CD14-positive monocyte (primary cell): Measurements from ENCODE around the gene SH2D1B. TPM values are rescaled to one million over a fixed set of nuclear protein-coding genes. Genes with fewer than 3 reads are reported as not detected.

Source experiments
- DNase-seq, 3 donors: peaks; one replicate each; pipeline ENCODE4 v3.0.0-alpha.2; 2011 to 2022
- H2AFZ ChIP-seq: 2 replicates; pipeline ENCODE4 v1.6.0; 2012; ENCODE audit warnings: mild to moderate bottlenecking, low read depth, low read length, inconsistent platforms; ENCODE audit not compliant: insufficient read depth, poor library complexity, severe bottlenecking
- H3K27ac ChIP-seq, 2 donors: 1 replicate in 1 of 2; 2 replicates in 1 of 2; pipeline ENCODE4 v1.5.1; 2012 to 2013; ENCODE audit warnings: low read length in 2 of 2, control low read depth in 1 of 2, inconsistent platforms in 1 of 2, low read depth in 1 of 2, mild to moderate bottlenecking in 1 of 2
- H3K27me3 ChIP-seq, 2 donors: one replicate each; pipeline versions ENCODE4 v1.6.0 to v1.6.1; 2011 to 2013; ENCODE audit warnings: low read length in 2 of 2; ENCODE audit not compliant: control insufficient read depth in 2 of 2, insufficient read depth in 2 of 2
- H3K36me3 ChIP-seq, 2 donors: replicated peaks in 1 of 2; 1 replicate in 1 of 2; 2 replicates in 1 of 2; pipeline versions ENCODE4 v1.5.1 to v1.6.1; 2012 to 2013; ENCODE audit warnings: low read length in 2 of 2, control low read depth in 1 of 2, inconsistent platforms in 1 of 2, mild to moderate bottlenecking in 1 of 2; ENCODE audit not compliant: insufficient read depth in 2 of 2, control insufficient read depth in 1 of 2
- H3K4me1 ChIP-seq, 2 donors: 1 replicate in 1 of 2; 2 replicates in 1 of 2; pipeline versions ENCODE4 v1.5.1 to v1.6.1; 2012 to 2013; ENCODE audit warnings: low read length in 2 of 2, control low read depth in 1 of 2, inconsistent platforms in 1 of 2, mild to moderate bottlenecking in 1 of 2, moderate library complexity in 1 of 2; ENCODE audit not compliant: insufficient read depth in 2 of 2, control insufficient read depth in 1 of 2
- H3K4me2 ChIP-seq: replicated peaks from 2 replicates; pipeline ENCODE3; 2012; ENCODE audit warnings: low read length, moderate library complexity, mild to moderate bottlenecking; ENCODE audit not compliant: poor library complexity, severe bottlenecking; ENCODE audit errors: extremely low read depth
- H3K4me3 ChIP-seq, 3 experiments: fragments of 200-600 bp in 1 of 3; sonication (generic) in 1 of 3; replicated peaks in 1 of 3; 1 replicate in 2 of 3; 2 replicates in 1 of 3; pipeline ENCODE4 v1.5.1; 2011 to 2013; ENCODE audit warnings: low read length in 3 of 3, mild to moderate bottlenecking in 3 of 3, control low read depth in 2 of 3, low read depth in 2 of 3, inconsistent platforms in 1 of 3, moderate library complexity in 1 of 3
- H3K79me2 ChIP-seq: 2 replicates; pipeline ENCODE4 v1.6.0; 2012; ENCODE audit warnings: mild to moderate bottlenecking, control low read depth, inconsistent platforms, low read length, moderate library complexity; ENCODE audit not compliant: insufficient read depth
- H3K9ac ChIP-seq: 2 replicates; pipeline ENCODE4 v1.6.0; 2017; ENCODE audit warnings: low read length, mild to moderate bottlenecking; ENCODE audit not compliant: insufficient read depth, poor library complexity, severe bottlenecking
- H3K9me3 ChIP-seq, 2 donors: replicated peaks in 1 of 2; 1 replicate in 1 of 2; 2 replicates in 1 of 2; pipeline versions ENCODE4 v1.5.1 to v1.6.1; 2012 to 2013; ENCODE audit warnings: low read length in 2 of 2, control low read depth in 1 of 2; ENCODE audit not compliant: control insufficient read depth in 1 of 2, insufficient read depth in 1 of 2
- H4K20me1 ChIP-seq: 2 replicates; pipeline ENCODE4 v1.6.0; 2012; ENCODE audit warnings: mild to moderate bottlenecking, low read length, control low read depth, moderate library complexity; ENCODE audit not compliant: insufficient read depth
- H3K27ac Mint-ChIP-seq, 7 donors: one replicate each; pipeline ENCODE4 v1.8.0; 2020; ENCODE audit warnings: mild to moderate bottlenecking in 7 of 7, mixed read lengths in 7 of 7, moderate library complexity in 6 of 7, inconsistent platforms in 2 of 7
- H3K27me3 Mint-ChIP-seq, 3 donors: one replicate each; pipeline ENCODE4 v1.8.0; 2021 to 2022; ENCODE audit warnings: low read depth in 3 of 3, mild to moderate bottlenecking in 3 of 3, mixed read lengths in 3 of 3, moderate library complexity in 3 of 3, inconsistent platforms in 1 of 3
- H3K36me3 Mint-ChIP-seq, 2 donors: one replicate each; pipeline ENCODE4 v1.8.0; 2020; ENCODE audit warnings: mixed read lengths in 2 of 2, inconsistent platforms in 1 of 2, mild to moderate bottlenecking in 1 of 2
- H3K4me1 Mint-ChIP-seq: one replicate; pipeline ENCODE4 v1.8.0; 2020; ENCODE audit warnings: mild to moderate bottlenecking, mixed read lengths
- H3K4me3 Mint-ChIP-seq, 2 donors: one replicate each; pipeline ENCODE4 v1.8.0; 2020; ENCODE audit warnings: mild to moderate bottlenecking in 2 of 2, mixed read lengths in 2 of 2, moderate library complexity in 1 of 2
- H3K9me3 Mint-ChIP-seq, 7 donors: one replicate each; pipeline ENCODE4 v1.8.0; 2020 to 2022; ENCODE audit warnings: mixed read lengths in 7 of 7, mild to moderate bottlenecking in 6 of 7, moderate library complexity in 6 of 7, inconsistent platforms in 2 of 7
- CTCF ChIP-seq: fragments of 200-600 bp; IDR thresholded peaks from one replicate; pipeline ENCODE4 v1.8.0; 2022; ENCODE audit warnings: antibody characterized with exemption, mild to moderate bottlenecking
- WGBS: methylation state at CpG from one replicate; pipeline ENCODE4 v1.1.5; 2013; ENCODE audit warnings: missing lambda C conversion rate; ENCODE audit not compliant: insufficient coverage; 5-methylcytosine and 5-hydroxymethylcytosine counted together
- intact Hi-C, 2 donors: fragments of 100-400 bp; cut with micrococcal nuclease; formaldehyde crosslinking; loops; one replicate each; pipeline versions ENCODE4 v1.15.0 to v1.15.1; 2023
- polyA plus RNA-seq, 3 donors: library from polyadenylated mRNA; depleted of rRNA in 1 of 3; unstranded in 2 of 3; stranded (reverse) in 1 of 3; fragments of 300-500 nt in 2 of 3; fragments of >200 nt in 1 of 3; fragmentation: Illumina TruSeq in 2 of 3; gene quantifications; 1 replicate in 2 of 3; 2 replicates in 1 of 3; pipeline ENCODE4 v1.2.3, GENCODE V29; 2012 to 2021

SH2D1B gene
- polyA plus RNA-seq, 3 donors, result 0.88 to 2.9 (median 1.7) TPM

GRCh38 chr1:162381383-162381782, 30.6 kb downstream of the SH2D1B start, which contains the start of gene C1orf226:
Gene C1orf226, plus strand, starts transcription at chr1:162381728. Its CDS starts 174 bp downstream, at chr1:162381902.
- peaks cover under 1 to 6% of the 10 kb centered on the region in 2 donors for H3K4me1 ChIP-seq
- DNase-seq, result no peak
- no peaks in the 10 kb centered on the region for H3K9me3 Mint-ChIP-seq
- no peaks in the 10 kb centered on the region for H3K27me3 ChIP-seq
- no peak within 1 kb of the TSS for H3K4me3 Mint-ChIP-seq
- no peaks in the 10 kb centered on the region for H3K36me3 ChIP-seq
- peaks cover 9% of the 10 kb centered on the region for H3K4me1 Mint-ChIP-seq
- H2AFZ ChIP-seq, result no peak within 1 kb of the TSS
- 90% methylated on average over 2 of the region's 3 CpGs for WGBS
- intact Hi-C loops, result no loop called here
- no peak for TF ChIP-seq CTCF
- H3K9ac ChIP-seq, result no peak within 1 kb of the TSS
- no peak within 1 kb of the TSS for H3K4me2 ChIP-seq
- peaks cover 0 to 2% (median 0%) of the 10 kb centered on the region in 3 donors for H3K27me3 Mint-ChIP-seq
- peak within 1 kb of the TSS in 1 of 7 donors; percentile 10 for H3K27ac Mint-ChIP-seq
- no peak within 1 kb of the TSS for H3K27ac ChIP-seq
- H3K4me3 ChIP-seq, result no peak within 1 kb of the TSS
- H4K20me1 ChIP-seq, result no peaks in the 10 kb centered on the region
- no peaks in the 10 kb centered on the region for H3K79me2 ChIP-seq
- H3K9me3 ChIP-seq, result no peaks in the 10 kb centered on the region
- H3K36me3 Mint-ChIP-seq, result no peaks in the 10 kb centered on the region

GRCh38 chr1:162380061-162380846, 31.7 kb downstream of the SH2D1B start:
- H3K79me2 ChIP-seq, result no peaks in the 10 kb centered on the region
- no peak overlapping the region for H3K4me3 ChIP-seq
- no peak for DNase-seq
- H4K20me1 ChIP-seq, result no peaks in the 10 kb centered on the region
- no peaks in the 10 kb centered on the region for H3K36me3 Mint-ChIP-seq
- no peaks in the 10 kb centered on the region for H3K27me3 ChIP-seq
- H3K9me3 ChIP-seq, result no peaks in the 10 kb centered on the region
- H3K4me2 ChIP-seq, result no peak overlapping the region
- intact Hi-C loops, result no loop called here
- 86% methylated on average over 1 of the region's 6 CpGs for WGBS
- H3K27ac ChIP-seq, result no peak overlapping the region
- H3K27ac Mint-ChIP-seq, result no peak overlapping the region
- peaks cover 5% of the 10 kb centered on the region for H3K4me1 Mint-ChIP-seq
- no peak for TF ChIP-seq CTCF
- no peaks in the 10 kb centered on the region for H3K36me3 ChIP-seq
- no peak overlapping the region for H3K9ac ChIP-seq
- H2AFZ ChIP-seq, result no peak overlapping the region
- H3K27me3 Mint-ChIP-seq, result peaks cover 0 to 3% (median 0%) of the 10 kb centered on the region in 3 donors
- peaks cover 0 to 6% of the 10 kb centered on the region in 2 donors for H3K4me1 ChIP-seq
- no peaks in the 10 kb centered on the region for H3K9me3 Mint-ChIP-seq
- no peak overlapping the region for H3K4me3 Mint-ChIP-seq
